GM18870 (cell line): ENCODE results near the gene HNRNPLL.
"Not testable (repeated sequence)": the region's sequence is repeated elsewhere in the genome, so short reads cannot be mapped to it uniquely, and the experiment has no call there.

Experiments used
- ATAC-seq: cut with Tn5 transposase; IDR thresholded peaks from one replicate; pipeline ENCODE4 v1.9.1; 2021; ENCODE audit warnings: moderate library complexity; ENCODE audit not compliant: unreplicated experiment

HNRNPLL gene

DNA sequence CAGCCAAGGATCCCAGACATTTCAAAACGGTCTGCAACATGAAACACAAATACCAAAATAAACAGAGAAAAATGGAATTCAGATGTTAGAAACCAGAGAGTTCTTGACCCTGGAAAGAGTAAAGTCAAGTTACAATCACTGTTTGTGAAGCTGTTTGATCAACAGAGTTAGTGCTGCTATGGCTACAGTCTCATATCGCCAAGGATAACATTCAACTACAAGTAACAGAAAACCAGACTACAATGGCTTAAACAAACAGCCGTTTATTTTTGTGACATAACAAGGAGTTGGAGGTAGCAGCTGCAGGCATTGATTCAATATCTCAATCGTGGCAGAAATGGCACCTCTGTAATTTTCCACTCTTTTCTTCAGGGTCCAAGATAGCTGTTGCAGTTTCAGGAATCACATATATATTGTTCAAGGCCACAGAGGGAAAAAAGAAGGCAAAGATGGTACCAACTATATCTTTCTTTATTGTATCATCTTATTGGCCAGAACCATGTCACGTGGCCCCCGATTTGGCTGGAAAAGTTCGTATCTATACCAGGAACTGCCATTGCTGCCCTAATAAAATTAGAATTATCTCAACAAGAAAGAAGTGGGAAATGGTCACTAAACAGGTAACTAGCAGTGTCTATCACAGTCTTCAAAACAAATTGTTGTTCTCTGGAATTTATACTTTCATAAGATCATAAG is 17.7 kb upstream of the HNRNPLL start:
- ATAC-seq, result no peak

DNA sequence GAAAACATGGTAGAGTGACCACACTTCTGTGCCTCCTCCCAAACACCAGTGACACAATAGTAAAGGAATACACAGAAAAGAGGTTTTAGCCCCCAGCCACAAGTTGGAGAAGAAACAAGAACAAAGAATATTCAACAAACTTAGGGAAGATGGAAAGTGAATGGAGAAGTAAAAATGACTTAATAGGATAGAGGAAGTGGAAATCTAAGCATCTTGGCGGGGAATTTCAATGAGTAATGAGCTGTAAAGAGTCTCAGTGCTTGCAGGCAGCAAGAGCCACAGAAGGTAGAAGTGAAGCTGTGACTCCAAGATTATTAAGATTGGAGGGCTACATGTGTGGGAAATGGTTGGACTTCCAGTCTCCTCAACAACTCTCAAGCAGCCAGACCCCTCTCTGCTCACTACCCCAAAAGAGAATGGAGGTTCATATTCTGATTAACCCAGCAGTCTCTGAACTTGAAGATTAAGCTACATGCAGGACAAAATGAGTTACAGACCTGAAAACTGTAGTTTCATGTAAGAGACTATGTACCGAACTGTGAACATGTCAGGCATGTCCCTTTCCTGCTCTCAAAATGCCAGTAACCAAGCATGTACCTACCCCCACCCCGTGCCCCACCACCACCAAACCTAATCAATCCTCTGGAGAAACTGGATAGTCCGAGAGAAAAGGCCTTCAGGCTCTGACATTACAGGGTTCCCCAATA is 16.9 kb upstream of the HNRNPLL start:
- no peak for ATAC-seq

DNA sequence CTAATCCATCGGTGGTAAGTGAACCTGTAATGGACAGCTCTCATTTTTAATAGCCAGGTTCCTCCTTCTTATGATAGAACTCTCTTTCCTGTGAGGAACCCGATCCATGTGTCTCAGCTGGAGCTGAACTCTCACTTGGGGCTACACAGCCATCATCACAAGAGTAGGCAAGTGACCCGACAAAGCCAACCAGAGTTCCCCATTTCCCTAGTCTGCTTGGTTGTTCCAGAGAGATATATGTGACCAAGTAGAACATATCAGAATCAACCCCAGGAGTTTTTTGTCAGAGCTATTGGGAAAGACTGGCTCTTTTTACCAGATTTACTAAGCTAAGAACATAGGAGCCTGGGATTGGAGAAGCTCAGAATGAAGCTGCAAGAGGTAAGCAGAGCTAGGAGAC is 14.6 kb upstream of the HNRNPLL start:
- no peak for ATAC-seq

DNA sequence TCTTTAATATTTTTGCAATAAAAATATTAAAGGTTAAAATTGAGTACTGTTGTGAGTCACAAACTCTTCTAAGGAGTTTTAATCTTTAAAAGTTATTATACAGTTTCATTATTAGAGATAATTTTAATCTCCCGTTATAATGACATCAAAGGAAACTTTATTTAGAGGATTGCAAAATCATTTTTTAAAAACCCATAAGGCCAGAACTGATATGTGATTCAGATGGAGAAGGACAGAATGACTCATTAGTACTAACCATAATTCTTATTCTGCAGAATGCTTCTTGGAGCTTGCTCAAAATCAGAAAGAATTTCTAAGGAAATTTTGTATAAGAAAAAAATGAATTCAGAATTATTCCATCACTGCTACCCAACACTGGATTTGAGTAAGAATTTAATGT is 12.5 kb upstream of the HNRNPLL start:
- ATAC-seq, result no peak

DNA sequence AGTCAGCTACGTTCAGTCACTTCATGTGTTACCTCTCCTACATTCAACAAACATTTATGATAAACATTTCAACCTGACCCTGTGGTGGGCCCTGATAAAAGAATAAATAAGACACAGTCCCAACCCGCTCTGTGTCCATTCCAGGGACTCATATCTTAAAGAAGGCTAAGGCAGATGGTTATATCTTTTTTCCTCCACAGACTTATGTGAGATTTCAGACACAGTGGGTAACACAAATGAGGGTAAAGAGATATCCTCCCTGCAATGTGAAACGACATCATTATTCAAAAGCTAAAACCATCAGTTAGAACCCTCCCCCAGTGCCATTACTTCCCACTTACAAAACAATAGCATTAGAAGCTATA is 11.1 kb upstream of the HNRNPLL start:
- ATAC-seq, result no peak

DNA sequence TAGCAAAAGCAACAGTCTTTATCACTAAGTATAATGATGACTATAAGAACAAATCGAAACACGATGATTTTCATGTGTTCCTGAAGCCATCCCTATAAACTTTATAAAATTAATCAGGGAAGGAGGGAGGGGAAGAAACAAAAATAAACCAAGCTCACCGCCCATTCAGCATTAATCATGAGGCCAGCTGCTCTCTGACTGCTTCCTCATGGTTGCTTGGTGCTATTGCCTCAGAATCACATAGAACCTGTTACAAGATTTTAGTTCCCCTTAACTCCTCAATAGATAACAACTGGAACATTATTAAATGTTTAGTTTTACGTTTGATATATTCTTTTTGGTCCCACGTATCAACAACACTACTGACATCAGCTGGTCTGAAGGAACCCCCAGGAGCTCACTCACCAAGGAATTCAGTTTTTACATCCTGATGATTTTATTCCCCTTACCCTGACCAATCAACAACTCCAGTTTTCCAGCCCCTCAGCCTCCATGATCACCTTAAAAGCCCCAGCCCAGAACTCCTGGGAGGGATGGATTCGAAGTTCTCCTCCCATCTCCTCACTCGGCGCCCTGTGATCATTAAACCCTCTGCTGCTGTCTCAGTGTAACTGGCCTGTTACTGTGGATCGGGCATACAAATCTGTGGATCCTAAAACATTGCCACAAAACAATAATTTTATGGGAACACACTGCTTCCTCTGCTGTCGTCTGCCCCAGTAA is 10.6 kb upstream of the HNRNPLL start:
- ATAC-seq, result no peak

DNA sequence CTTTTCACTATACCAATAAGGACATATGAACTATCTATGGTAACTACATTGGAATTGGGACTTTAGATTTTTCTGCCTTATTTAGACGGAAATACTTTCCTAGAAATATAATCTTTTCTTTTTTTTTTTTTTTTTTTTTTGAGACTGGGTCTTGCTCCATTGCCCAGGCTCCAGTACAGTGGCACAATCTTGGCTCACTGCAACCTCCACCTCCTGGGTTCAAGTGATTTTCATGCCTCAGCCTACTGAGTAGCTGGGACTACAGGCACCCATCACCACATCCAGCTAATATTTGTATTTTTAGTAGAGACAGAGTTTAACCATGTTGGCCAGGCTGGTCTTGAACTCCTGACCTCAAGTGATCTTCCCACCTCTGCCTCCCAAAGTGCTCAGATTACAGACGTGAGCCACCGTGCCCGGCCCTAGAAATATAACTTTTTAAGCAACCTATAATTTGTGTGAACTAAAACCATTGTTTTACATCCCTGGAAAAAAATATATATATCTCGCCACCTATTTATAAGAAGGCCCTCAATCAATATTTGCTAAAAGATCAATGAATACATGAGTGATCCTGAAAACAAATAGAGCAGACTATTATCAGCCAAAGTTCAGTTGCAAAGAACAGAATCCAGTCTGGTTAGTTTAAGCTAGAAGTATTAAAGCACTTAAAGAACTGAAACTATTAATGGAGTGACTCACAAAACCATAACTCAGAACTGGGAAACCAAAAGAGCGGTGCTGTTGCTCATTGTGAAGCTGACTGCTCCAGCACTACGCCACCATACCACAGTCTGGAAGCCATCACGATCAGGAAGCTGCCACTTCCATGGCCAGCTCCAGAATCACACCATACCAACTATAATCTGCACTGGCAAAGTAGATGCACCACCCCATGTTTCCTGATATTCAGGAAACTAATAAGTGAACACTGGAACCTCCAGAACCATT is 8.4 kb upstream of the HNRNPLL start:
- ATAC-seq, result peak; percentile 71

DNA sequence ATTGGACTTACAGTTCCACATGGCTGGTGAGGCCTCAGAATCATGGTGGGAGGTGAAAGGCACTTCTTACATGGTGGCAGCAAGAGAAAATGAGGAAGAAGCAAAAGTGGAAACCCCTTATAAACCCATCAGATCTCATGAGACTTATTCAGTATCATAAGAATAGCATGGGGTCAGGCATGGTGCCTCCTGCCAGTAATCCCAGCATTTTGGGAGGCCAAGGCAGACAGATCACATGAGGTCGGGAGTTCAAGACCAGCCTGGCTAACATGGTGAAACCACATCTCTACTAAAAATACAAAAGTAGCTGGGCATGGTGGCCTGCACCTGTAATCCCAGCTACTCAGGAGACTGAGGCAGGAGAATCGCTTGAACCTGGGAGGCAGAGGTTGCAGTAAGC is 6.5 kb upstream of the HNRNPLL start:
- ATAC-seq, result not testable (repeated sequence)

DNA sequence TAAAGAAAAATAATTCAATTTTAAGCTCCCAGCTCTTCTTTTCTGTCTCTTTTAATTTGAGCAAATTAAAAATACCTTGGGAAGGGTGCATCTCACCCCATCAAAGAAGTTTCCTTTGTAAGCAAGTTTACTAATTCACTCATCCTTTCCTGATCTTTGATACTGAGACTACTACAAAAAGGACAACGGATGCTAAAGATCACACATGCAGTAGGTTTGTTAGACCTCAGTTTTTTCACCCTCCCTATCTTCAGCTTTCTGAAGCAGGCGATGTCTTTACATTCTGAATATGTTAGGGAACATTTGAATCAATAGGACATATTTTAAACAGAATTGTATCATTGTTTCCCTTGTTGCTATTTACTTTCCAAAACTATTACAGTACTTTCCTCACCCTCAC is 6.0 kb upstream of the HNRNPLL start:
- ATAC-seq, result no peak

DNA sequence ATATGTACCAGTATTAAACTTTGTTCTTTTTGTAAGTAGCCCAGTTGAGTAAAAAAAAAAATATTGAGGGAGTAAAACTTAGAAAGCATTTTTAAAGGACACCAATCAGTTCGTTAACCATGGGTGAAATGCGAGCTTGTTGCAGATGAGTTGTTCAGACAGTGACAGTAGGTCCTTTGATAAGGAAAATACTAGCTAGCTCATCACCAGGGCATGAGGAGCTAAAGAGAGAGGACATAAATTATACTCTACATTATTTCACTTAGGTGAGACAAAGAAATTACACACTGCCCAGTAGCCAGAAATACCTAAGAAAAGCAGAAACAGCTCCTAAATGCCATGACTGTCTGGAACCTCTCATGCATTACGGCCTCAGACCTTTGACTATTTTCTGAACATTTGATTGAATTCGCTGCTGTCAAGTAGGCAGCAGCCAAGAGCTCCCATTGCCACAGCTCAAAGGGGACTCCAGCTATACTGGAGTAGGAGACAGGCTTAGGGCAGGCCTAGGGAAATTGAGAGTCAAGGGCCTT is 2.6 kb upstream of the HNRNPLL start:
- no peak for ATAC-seq

DNA sequence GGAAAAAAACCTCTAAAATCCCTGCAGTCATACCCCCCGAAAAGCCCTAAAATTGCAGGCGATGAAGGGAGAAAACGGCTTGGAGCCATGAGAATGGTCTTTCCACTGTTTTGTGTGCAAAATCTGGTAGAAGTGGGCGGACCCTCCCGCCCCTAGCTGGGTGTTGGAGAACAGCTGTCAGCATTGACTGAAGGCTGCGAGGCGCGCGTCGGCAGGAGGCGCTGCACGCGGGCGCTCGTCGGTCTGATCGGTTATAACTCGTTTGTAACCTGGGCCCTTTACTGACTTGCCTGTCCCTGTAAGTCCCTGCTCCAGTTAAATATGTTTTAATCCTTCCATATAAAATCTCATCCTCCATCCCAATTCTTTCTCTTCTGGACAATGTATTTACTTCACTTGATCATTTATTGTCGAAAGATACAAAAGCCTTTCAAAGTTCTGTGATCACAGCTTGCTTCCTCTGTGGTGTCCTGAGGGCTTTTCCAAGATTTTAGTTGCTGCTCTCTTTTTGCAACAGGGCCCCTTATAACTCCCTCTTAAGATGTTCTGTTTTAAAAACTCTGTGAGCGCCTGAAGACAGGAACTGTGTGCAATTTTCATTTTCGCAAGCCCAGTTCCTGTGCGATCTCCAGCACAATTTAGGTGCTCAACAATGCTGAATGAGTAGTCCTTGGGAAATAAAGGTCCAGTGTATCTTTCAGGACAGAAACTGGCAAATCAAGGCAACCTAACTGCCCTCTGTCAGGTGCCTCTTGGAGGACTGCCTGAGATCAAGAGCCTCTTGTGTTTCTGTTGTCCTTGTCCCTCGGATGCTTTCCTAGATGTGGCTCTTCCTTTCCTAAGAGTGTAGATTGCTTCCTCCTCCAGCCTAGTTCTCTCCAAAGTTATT is 918 bp upstream of the HNRNPLL start:
- ATAC-seq, result peak; percentile 30

DNA sequence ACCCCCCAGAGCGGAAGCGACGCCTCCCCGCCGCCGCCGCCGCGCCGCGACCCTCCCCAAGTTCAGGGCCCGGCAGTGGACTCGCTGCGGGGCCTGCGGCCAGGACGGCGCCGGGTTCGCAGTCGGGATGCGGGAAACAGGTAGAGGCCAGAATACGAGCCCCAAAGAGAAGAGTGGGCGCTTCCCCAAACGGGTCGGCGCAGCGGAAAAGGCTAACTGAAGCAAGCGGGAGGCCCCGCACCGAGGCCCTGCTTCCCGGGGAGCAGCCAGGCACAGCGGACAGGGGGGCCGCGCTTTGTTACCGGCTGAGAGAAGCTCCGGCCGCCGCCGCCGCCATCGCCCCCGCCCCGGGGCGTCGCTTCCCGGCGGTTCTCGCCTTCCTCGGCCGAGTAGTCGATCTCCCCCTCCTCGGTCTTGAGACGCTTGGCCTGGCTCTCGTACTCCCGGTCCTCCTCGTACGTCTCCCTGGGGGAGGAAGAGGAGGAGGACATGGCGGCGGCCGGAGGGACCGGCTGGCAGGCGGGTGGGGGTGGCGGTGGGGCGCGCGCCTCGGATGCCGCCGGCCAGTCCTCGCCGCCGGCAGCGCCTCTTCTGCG is 494 bp downstream of the HNRNPLL start:
- no peak for ATAC-seq

DNA sequence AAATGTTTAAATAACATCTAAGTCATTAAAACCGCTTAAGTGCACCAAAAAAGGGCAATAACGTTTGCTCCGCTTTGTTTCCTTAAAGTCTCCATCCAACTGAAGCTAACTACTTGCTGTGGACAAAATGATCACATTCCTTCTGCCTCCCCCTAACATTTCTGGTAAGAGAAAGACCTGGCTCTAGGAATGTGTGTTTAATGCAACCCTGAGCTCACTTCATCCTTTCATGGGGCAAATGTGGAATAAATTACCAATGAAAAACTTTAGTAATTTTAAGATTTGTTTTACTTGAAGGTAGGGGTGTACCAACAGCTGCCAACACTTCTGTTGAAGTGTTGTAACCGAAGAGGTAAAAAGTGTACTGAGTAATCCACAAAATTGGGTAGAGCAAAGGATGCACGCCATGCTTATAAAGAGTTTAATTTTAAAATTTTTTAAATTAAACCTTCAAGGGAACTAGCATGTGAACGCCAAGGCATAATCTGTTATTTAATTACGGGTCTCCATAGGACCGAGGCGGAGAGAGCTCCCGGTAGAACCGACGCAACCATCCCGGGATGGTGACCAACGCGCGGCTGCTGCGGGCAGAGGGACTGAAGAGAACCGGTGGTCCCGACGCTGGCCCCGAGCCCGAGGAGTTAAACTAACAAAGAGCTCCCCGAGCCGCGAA is 1.1 kb downstream of the HNRNPLL start:
- no peak for ATAC-seq

DNA sequence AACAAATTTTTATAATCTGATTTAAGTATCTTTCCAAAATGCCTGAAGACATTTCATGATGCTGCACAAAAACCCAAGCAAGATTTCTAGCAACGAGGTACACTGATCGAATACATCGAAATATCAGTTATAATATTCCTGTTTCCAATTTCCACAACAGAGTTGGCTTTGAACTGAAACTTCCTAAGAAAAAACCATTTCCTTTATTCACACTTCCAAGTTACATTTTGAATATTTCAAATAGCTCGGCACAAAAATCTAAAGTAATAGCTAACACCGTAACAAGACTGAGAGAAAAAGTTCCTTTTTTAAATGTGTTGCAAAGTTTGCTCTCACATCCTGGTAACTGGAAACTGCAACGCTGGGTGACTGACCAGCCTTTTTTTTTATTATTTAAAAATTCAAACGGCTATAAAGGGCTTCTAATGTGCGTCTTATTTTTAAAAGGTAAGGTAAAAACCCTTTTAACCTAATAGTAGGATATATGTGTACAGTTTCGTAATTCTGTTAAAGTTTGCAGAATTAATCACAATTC is 1.7 kb downstream of the HNRNPLL start:
- ATAC-seq, result no peak

DNA sequence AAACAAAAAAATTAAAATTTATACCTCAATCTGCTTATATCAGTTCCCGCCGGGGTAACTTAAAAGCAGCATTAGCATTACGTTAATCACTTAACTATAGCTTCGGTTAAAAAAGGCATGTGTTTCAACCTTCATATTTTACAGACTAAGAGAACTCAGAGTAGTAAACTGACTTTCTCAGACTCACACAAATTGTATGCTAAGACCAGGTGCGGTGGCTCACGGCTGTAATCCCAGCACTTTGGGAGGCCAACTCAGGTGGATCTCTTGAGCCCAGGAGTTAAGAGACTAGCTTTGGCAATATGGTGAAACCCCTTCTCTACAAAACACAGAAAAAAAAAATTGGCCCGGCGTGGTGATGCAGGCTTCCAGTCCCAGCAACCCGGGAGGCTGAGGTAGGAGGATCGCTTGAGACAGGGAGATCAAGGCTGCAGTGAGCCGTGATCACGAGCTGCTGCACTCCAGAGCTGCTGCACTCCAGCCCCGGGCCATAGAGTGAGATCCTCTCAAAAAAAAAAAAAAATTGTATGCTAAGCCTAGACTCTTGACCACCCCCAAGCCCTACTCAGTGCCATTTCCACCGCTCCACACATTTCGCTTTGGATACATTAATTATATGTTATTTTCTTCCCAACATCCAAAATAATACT is 2.4 kb downstream of the HNRNPLL start:
- no peak for ATAC-seq

DNA sequence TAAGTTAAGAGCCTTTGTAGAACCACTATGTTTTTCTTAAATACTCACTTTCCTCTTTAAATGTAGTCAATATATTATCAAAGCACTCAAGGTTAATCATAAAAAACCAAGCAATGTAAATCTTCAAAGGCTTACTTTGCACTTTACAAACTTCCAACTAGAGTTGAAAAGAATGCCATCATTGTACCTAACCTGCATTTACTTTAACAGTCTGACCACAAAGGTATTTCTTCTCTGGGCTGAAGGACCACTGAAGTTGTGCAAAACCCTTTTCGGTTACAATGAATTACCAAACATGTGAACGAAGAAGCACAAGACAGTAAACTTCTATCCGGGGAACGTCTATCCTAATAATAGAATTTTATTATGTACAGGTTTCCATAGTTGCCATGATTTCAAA is 3.0 kb downstream of the HNRNPLL start:
- ATAC-seq, result no peak

DNA sequence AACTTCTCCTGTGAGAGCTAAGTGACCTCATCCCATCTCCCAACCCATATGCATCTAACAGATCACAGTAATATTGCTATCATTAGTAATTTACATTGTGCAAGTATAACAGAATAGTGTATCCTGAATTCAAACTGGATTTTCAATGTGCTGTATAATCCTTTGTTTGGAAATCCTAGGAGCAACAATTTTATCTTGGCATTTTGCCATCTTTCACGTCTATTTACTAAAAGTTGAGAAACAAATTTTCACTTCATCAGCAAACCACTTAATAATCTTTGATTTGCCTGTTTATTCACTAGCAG is 3.8 kb downstream of the HNRNPLL start:
- ATAC-seq, result no peak
